NK-92 (cell line): ENCODE measurements around the gene ZNF383.
"Not testable (repeated sequence)": the region's sequence is repeated elsewhere in the genome, so short reads cannot be mapped to it uniquely, and the experiment has no call there.

Experiments used
- DNase-seq: peaks from one replicate; lab custom pipeline; 2025; ENCODE audit not compliant: unreplicated experiment; lab: John Stamatoyannopoulos, UW

The ZNF383 gene

DNA sequence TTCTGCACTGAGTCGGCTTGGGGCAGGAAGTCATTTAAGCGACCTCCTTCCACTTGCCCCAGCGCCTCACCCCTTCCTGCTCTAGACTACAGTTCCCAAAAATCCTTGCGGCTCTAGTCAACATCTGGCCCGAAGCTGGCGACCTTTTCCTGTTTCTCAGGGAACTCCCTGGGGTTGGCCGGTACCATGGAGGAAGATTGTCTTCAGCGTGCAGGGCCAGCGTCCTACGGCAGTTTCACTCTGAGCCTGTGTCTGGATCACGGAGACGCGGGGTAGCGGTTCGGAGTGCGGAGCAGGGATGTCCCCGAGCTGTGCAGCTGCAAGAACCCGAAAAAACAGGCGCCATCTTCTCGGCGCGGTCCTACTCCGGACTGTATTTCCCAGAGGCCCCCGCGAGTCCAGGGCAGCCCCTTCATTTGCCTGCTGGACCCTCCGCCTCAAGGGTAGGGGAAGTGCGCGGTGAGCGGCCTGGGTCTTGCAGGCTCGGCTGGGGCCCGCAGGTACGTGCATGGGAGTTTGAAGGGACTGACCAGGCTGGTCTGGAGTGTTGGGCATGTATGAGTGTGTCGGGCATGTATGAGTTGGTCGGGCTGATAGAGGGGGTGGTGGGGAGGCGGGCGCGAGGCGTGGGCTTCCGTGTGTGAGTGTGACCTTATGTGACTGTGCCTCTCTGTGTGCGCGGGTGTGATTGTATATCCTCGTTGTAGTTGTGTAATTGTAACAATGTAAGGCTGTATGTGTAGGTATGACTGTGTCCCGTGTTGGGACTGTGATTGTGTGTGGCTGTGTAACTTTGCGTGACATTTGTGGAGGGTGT is at the start of gene ZNF383:
Gene ZNF383, plus strand, starts transcription at position 440 of the 817 bp plus-strand sequence. CDS start 12,240 bp downstream, outside the sequence.
- DNase-seq = no peak

DNA sequence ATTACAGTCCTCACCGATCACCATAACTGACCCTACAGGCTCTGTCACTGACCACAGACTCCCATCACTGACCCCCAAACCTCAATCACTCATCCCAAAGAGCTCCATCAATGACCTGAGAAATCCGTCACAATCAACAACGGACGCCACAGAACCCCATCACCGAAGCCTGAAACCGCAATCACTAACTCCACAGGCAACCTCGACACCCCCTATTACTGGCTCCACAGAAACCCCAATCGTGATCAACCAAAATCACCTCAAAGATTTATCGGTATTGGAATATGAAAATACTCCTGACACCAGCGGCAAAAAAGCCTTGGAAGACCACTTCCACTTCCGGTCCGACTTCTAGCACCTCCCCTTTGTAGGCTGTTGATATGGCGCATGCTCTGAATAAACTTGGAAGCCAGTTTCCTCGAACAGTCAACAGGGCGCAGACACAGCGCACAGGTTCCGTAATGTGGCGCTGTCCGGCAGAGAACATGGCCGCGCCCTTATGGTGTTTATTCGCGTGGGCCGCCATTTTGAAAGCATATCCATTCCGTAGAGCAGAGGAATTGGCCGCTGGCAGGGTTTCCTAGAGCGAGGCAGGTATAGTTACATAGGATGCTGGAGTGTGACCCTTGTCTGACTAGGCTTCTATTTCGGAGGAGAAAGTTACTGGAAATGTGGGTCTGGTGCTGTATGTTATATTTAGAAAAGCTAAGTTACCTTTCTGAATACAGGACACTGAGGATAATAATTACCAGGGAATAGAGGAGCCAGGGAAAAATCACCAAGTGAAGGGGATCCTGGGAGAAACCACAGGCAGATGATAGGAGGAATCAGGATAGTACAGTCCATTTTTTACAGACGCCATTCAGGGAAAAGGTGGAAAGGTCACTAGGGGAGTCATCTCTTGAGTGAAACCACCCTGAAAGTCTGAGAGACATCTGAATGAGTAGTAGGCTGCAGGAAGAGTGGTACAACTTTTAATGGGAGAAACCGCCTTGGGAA is 45.3 kb upstream of the ZNF383 start, which contains the start of gene ZNF585A:
Gene ZNF585A, minus strand, starts transcription at position 328 of the 999 bp plus-strand sequence. CDS start 2,785 bp downstream, outside the sequence.
- DNase-seq = peak; percentile 49

DNA sequence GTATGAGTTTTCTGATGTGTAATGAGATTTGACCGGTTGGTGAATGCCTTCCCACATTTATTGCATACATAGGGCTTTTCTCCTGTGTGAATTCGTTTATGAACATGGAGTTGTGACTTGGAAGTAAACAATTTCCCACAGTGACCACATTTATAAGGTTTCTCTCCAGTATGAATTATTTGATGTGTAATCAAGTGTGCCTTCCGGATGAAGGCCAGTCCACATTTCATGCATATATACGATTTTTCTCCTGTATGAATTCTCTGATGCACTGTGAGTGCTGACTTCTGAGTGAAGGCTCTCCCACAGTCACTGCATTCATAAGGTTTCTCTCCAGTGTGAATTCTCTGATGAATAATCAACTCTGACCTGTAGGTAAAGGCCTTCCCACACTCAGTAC is 31.9 kb upstream of the ZNF383 start:
- not testable (repeated sequence) for DNase-seq

DNA sequence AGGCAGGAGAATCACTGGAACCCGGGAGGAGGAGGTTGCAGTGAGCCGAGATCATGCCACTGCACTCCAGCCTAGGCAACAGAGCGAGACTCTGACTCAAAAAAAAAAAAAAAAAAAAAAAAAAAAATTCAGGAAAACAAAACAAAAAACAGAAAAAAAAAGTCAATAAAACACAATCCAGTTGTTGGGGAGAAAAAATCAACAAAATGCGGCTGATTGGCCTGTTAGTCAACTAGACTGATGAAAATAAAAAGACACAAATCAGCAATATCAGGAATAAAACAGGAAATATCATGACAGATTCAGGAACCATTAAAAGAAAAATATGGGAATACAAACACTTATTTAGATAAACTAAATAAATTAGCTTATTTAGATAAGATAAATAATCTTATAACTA is 22.8 kb upstream of the ZNF383 start:
- not testable (repeated sequence) for DNase-seq

DNA sequence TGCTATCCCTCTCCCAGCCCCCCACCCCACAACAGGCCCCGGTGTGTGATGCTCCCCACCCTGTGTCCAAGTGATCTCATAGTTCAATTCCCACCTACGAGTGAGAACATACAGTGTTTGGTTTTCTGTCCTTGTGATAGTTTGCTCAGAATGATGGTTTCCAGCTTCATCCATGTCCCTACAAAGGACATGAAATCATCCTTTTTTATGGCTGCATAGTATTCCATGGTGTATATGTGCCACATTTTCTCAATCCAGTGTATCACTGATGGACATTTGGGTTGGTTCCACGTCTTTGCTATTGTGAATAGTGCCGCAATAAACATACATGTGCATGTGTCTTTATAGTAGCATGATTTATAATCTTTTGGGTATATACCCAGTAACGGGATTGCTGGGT is 20.9 kb upstream of the ZNF383 start:
- not testable (repeated sequence) for DNase-seq

DNA sequence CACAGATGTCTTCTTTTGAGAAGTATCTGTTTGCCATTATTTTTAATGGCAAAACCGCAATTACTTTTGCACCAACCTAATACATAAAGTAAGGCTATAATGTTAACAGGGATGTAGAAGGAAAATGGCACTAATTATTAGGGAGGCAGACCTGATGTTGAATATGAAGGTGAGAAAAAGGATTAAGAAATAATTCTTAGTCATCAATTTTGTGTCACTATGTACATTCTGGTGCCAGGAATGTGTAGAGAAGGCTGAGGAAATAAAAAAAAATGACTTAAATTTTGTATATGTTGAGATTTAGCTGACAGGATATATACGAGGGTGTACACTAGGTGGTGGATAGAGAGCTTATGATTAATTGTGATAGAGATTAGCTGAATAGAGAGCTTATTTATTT is 20.2 kb upstream of the ZNF383 start:
- no peak for DNase-seq

DNA sequence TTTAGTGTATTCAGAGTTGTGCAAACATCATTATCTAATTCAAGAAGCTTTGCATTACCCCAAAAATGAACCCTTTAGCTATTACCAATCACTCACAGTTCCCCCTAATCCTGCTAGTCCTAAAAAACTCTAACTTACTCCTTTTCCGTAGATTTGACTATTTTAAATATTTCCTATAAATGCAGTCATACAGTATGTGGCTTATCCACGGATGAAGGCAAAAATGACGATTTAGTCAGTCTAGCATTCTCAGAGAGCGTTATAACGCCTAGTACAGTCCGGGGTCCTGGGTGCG is 587 bp upstream of the ZNF383 start:
- DNase-seq = no peak

DNA sequence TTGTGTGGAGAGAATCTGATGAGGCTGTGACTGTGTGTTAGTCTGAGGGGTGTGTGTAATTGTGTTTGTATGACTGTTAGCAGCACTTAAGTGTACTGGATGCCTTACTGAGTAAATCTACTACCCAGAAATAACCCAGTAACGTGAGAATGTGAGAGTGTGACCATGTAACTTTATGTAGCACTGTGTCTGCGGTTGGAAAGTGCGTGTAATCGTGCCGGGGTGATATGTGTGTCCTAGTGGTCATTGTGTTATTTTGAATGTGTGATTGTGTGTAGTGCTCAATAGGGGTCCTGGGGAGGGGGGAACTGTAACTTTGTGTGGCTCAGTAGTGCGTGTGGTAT is 550 bp downstream of the ZNF383 start:
- DNase-seq = no peak

DNA sequence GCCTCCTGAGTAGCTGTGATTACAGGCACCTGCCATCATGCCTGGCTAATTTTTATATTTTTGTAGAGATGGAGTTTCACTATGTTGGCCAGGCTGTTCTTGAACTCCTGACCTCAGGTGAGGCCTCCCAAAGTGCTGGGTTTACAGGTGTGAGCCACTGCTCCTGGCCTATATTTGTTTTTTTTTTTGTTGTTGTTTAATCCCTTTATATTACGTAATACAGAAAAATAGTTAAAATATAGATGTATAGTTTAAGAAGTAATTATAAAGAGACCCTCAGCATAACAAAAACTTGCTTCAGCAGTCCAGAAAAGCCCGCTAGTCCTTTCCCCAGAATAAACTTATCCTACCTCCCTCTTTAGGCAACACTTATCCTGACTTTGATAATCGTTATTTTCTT is 2.4 kb downstream of the ZNF383 start:
- no peak for DNase-seq

DNA sequence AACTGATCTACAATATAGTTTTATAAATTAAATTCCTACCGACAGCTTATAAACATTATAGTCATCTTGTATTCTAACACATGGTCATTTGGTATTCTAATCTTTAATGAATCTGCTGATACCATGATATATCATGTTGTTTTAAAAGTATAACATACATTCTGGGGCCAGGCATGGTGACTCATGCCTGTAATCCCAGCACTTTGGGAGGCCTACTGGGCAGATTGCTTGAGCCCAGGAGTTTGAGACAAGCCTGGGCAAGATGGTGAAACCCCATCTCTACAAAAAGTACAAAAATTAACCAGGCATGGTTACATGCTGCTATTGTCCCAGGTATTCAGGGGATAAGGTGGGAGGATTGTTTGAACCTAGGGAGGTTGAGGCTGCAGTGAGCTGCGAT is 3.1 kb downstream of the ZNF383 start:
- no peak for DNase-seq

DNA sequence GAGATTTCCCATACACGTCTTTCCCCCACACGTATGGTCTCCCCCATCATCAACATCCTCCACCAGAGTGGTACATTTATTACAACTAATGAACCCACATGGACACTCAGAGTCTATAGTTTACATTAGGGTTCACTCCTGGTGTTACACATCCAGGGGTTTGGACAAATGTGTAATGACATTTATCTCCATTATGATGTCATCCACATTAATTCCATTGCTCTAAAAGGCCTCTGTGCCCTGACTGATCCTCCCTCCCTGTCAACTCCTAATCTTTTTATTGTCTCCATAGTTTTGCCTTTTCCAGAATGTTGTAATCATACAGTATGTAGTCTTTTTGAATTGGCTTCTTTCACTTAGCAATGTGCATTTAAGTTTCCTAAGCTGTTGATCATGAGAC is 8.2 kb downstream of the ZNF383 start:
- no peak for DNase-seq

DNA sequence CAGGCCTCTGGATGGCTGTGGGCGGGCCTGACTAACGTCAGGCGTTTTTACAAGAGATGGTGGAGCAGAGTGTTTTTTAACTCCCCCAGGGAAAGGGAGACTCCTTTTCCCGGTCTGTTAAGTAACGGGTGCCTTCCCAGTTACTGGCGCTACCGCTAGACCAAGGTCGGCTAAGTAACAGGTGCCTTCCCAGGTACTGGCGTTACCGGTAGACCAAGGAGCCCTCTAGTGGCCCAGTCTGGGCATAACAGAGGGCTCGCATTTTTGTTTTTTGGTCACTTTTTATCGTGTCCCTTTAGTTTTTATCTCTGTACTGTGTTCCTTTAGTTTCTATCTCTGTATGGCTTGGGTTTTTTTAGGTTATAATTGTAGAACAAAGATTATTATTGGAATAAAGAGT is 10.0 kb downstream of the ZNF383 start:
- DNase-seq = no peak

DNA sequence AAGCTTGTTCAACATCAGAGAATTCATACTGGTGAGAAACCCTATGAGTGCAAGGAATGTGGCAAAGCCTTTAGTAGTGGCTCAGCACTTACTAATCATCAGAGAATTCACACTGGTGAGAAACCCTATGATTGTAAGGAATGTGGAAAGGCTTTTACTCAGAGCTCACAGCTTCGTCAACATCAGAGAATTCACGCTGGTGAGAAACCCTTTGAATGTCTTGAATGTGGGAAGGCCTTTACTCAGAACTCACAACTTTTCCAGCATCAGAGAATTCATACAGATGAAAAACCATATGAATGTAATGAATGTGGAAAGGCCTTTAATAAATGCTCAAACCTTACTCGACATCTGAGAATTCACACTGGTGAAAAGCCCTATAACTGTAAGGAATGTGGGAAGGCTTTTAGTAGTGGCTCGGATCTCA is 25.2 kb downstream of the ZNF383 start:
- DNase-seq = no peak

DNA sequence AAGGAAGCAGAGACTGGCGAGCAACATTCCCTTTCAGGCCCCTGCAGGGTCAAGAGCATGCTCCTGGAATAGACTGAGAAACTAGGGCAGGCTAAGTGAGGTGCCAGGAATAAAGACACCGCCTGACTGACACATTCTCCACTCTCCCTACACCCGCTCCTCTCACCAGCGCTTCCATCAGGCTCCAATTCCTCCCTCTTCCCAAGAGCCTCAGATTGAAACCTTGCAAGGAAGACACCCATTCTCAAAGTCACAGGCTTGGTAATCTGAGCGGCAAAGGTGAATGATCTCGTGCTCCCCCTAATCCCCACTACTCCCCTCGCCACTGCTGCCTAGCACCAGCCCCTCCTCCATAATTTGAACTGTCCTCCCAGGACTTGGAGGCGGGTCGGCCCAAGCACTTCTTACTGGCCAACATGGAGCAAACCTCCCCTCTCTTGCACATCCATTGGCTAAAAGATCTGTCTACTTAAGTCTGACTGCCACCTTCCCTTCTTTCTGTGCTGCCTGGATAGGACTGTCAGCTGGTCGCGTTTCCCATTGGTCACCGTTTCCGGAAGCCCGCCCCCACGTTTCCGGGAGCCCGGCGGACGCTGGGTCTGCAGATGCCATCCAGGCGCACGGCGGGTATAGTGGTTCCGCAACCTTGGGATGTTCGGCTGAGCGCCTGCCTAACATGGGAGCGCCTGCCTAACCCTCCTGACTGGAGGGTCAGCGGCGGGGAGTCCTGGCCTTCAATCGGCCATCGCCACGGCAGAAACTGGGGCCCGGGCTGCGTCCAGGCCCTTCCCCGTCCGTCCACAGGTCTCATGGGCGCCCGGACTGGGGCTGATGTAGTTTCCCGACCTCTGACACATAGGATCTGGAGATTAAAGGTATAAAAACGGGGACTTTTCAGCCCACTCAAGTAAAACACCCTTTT is 33.6 kb downstream of the ZNF383 start:
- no peak for DNase-seq

DNA sequence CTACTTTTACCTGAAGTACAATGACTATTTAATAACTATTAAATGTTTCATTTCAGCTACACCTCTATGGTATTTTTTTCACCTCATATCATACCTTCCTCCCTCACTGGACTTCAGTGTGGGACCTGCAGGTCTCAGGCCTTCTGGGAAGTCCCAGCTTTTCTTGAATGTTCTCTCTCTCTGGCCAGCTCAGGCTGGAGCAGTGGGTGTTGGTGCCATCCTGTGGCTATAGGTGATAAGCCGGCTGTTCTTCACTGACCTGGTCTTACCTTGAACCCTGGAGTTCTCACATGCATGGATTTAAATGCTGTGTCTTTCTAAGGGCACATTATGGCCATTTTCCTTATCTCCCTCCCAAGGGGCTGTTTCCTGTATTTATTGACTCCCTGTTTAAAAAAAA is 45.0 kb downstream of the ZNF383 start:
- not testable (repeated sequence) for DNase-seq

DNA sequence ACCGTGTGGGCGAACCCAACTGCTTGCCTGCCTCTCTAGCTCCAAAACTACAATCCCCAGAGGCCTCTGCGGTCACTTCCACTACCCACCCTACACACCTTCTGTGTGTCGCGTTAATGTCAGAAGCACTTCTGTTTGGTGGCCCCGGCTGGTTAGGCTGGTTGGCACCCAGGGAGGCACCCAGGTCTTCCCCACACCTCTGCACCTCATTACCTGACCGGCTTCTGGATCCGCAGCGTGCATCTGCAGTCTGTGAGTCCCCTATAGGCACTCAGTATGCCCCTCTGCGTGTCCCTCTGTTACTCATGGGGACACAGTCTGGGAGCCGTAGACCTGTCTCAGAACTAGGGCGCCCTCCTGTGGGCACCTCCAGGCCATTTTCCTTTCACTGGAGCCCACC is 49.0 kb downstream of the ZNF383 start:
- DNase-seq = not testable (repeated sequence)

DNA sequence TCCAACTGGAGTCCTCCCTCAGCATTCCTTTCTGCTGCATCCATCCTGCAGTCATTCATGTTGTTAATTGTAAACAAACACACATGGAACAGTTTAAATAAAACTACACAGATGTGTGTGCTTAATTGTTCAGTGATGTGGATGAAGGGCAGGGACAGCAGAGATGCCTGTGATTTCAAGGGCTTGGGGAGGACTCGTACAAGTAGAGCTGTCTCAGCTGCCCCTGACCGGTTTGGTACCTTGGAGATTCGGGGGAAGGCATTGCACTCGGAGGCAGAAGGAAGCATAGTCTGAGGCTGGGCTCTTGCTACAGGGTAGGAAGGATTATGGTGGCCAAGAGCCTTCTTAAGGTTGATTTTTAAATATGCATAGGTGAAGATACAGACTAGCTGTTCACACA is 49.7 kb downstream of the ZNF383 start:
- DNase-seq = not testable (repeated sequence)

DNA sequence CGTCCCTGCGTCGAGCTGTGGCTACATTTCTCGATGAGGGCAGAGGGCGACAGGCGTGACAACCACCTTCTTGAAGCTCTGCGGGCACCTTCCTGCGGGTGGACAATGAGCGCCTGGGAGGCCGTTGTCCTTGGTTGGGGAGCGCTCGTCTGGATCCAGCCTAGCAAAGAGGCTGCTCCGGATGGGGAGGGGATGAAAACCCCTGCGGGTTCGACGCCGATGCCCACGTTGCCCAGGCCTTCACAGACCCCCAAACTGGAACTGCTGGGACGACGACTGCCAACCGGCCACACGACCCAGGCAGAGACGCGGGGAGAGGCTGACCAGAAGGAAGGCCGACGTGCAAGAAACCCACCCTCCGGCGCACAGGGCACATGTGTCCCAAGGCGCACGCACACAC is 62.6 kb downstream of the ZNF383 start:
- not testable (repeated sequence) for DNase-seq

DNA sequence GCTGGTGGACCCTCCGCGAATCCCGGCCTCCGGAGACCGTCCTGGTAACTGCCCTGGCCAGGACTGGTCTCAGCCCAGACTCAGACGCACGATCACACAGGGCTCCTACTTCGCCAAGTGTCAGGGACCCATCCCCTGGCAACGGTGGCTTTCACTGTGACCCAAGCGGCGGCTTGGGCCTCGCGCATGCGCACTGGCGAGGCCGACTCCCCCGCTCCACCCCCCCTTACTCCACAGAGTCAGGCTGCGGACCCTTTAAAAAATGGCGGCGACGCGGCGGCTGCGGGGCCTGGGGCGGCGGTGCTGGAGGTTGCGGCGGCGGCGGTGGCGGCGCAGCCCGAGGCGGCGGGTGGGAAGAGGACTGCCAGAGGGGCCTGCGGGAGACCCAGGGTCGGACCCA is 66.0 kb downstream of the ZNF383 start:
- not testable (repeated sequence) for DNase-seq

DNA sequence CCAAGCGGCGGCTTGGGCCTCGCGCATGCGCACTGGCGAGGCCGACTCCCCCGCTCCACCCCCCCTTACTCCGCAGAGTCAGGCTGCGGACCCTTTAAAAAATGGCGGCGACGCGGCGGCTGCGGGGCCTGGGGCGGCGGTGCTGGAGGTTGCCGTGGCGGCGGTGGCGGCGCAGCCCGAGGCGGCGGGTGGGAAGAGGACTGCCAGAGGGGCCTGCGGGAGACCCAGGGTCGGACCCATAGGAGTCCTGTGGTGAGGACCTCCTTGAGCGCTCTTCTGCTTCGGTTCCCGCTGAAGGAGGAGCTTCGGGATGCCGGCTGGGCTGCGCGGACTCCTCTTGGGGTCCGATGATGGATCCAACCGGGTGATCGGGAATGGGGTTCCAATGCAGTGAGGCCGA is 71.2 kb downstream of the ZNF383 start:
- not testable (repeated sequence) for DNase-seq
